Effector memory CD8-positive, alpha-beta T cell (primary cell): ENCODE results near the gene MYL12A.

Source experiments
- ATAC-seq: fragments of 150-1000 bp; cut with Tn5 transposase; replicated peaks from 2 replicates; pipeline ENCODE4 v1.10.0; 2021; ENCODE audit warnings: mild to moderate bottlenecking, moderate library complexity
- DNase-seq, 3 experiments: peaks; one replicate each; pipeline ENCODE4 v3.0.0; 2021
- H3K27ac Mint-ChIP-seq, 2 donors: one replicate each; pipeline ENCODE4 v1.8.0; 2022; ENCODE audit warnings: mild to moderate bottlenecking in 2 of 2, mixed read lengths in 2 of 2, moderate library complexity in 2 of 2
- H3K27me3 Mint-ChIP-seq, 2 donors: one replicate each; pipeline ENCODE4 v1.8.0; 2022; ENCODE audit warnings: mixed read lengths in 2 of 2
- H3K36me3 Mint-ChIP-seq: one replicate; pipeline ENCODE4 v1.8.0; 2022; ENCODE audit warnings: mild to moderate bottlenecking, moderate library complexity, mixed read lengths; ENCODE audit not compliant: insufficient read depth
- H3K4me1 Mint-ChIP-seq, 2 donors: one replicate each; pipeline ENCODE4 v1.8.0; 2022; ENCODE audit warnings: low read depth in 2 of 2, mixed read lengths in 2 of 2
- H3K4me3 Mint-ChIP-seq, 2 donors: one replicate each; pipeline ENCODE4 v1.8.0; 2022; ENCODE audit warnings: mild to moderate bottlenecking in 2 of 2, mixed read lengths in 2 of 2, moderate library complexity in 2 of 2
- H3K9me3 Mint-ChIP-seq, 2 donors: one replicate each; pipeline ENCODE4 v1.8.0; 2022; ENCODE audit warnings: mixed read lengths in 2 of 2

The MYL12A gene

GRCh38 chr18:3293196-3293951 is 45.8 kb downstream of the MYL12A start:
- H3K27ac Mint-ChIP-seq = no peak overlapping the region
- DNase-seq = no peak
- ATAC-seq = no peak
- no peaks in the 10 kb centered on the region for H3K36me3 Mint-ChIP-seq
- H3K9me3 Mint-ChIP-seq = peaks cover 2 to 11% of the 10 kb centered on the region in 2 donors
- peaks cover 0 to 10% of the 10 kb centered on the region in 2 donors for H3K27me3 Mint-ChIP-seq
- H3K4me3 Mint-ChIP-seq = no peak overlapping the region
- H3K4me1 Mint-ChIP-seq = peaks cover 3 to 14% of the 10 kb centered on the region in 2 donors

GRCh38 chr18:3294435-3295080 is 47.0 kb downstream of the MYL12A start:
- no peak overlapping the region for H3K4me3 Mint-ChIP-seq
- peaks cover 3 to 14% of the 10 kb centered on the region in 2 donors for H3K4me1 Mint-ChIP-seq
- no peak for DNase-seq
- ATAC-seq = no peak
- no peak overlapping the region for H3K27ac Mint-ChIP-seq
- peaks cover 2 to 11% of the 10 kb centered on the region in 2 donors for H3K9me3 Mint-ChIP-seq
- H3K36me3 Mint-ChIP-seq = no peaks in the 10 kb centered on the region
- H3K27me3 Mint-ChIP-seq = peaks cover 10 to 20% of the 10 kb centered on the region in 2 donors

GRCh38 chr18:3297025-3297984 is 49.7 kb downstream of the MYL12A start:
- Mint-ChIP-seq H3K4me3 (peak overlapping the region; percentile 93 to 98), H3K36me3 (no peaks in the 10 kb centered on the region), H3K27me3 (peaks cover 35 to 36% of the 10 kb centered on the region in 2 donors), H3K9me3 (no peaks in the 10 kb centered on the region), H3K27ac (peak overlapping the region; percentile 87 to 91), H3K4me1 (peaks cover 3 to 14% of the 10 kb centered on the region in 2 donors)
- DNase-seq (peak; percentile 90 to 94 (median 92)), ATAC-seq (peak; percentile 98)

GRCh38 chr18:3304832-3305231 is 57.2 kb downstream of the MYL12A start:
- Mint-ChIP-seq H3K4me1 (peaks cover 8 to 13% of the 10 kb centered on the region in 2 donors), H3K4me3 (no peak overlapping the region), H3K27me3 (peaks cover 22 to 24% of the 10 kb centered on the region in 2 donors), H3K27ac (peak overlapping the region; percentile 82 to 87), H3K36me3 (no peaks in the 10 kb centered on the region), H3K9me3 (no peaks in the 10 kb centered on the region)
- ATAC-seq = no peak
- DNase-seq = no peak

GRCh38 chr18:3305354-3305762 is 57.8 kb downstream of the MYL12A start:
- Mint-ChIP-seq H3K9me3 (no peaks in the 10 kb centered on the region), H3K36me3 (no peaks in the 10 kb centered on the region), H3K4me1 (peaks cover 8 to 13% of the 10 kb centered on the region in 2 donors), H3K27ac (peak overlapping the region; percentile 82 to 87), H3K27me3 (peaks cover 17 to 19% of the 10 kb centered on the region in 2 donors), H3K4me3 (peak overlapping the region in 1 of 2 donors; percentile 51)
- ATAC-seq (peak; percentile 99), DNase-seq (peak; percentile 29 to 42 (median 37))
